Progenitor cell of endocrine pancreas (in vitro differentiated cells): ENCODE results near the gene RAB40A. TPM values are rescaled to one million over a fixed set of nuclear protein-coding genes. Genes with fewer than 3 reads are reported as not detected.

Experiments
- DNase-seq: peaks from one replicate; pipeline ENCODE4 v3.0.0; 2021; ENCODE audit warnings: low spot score; ENCODE audit not compliant: unreplicated experiment
- H3K27ac Mint-ChIP-seq: 2 replicates; pipeline ENCODE4 v1.8.0; 2021; ENCODE audit warnings: mild to moderate bottlenecking, moderate library complexity, mixed read lengths
- H3K27me3 Mint-ChIP-seq: 2 replicates; pipeline ENCODE4 v1.8.0; 2021; ENCODE audit warnings: mixed read lengths
- H3K36me3 Mint-ChIP-seq: 2 replicates; pipeline ENCODE4 v1.8.0; 2022; ENCODE audit warnings: mixed read lengths; ENCODE audit not compliant: insufficient read depth
- H3K4me1 Mint-ChIP-seq: 2 replicates; pipeline ENCODE4 v1.8.0; 2021; ENCODE audit warnings: low read depth, mixed read lengths
- H3K4me3 Mint-ChIP-seq: 2 replicates; pipeline ENCODE4 v1.8.0; 2021; ENCODE audit warnings: low read depth, mild to moderate bottlenecking, moderate library complexity, mixed read lengths
- H3K9me3 Mint-ChIP-seq: 2 replicates; pipeline ENCODE4 v1.8.0; 2021; ENCODE audit warnings: low read depth, mixed read lengths
- total RNA-seq: library from RNA; stranded (reverse); gene quantifications from 2 replicates; pipeline ENCODE4 v1.2.1, GENCODE V29; 2021
- TF ChIP-seq, protein P1 (sequence below): fragments of 200-600 bp; sonication (generic); IDR thresholded peaks from one replicate; pipeline ENCODE4 v1.5.0; 2021; ENCODE audit warnings: antibody characterized with exemption, mild to moderate bottlenecking; ENCODE audit not compliant: unreplicated experiment

Gene RAB40A
- total RNA-seq, 1 donor from 2014 or later = 0.98 TPM

DNA sequence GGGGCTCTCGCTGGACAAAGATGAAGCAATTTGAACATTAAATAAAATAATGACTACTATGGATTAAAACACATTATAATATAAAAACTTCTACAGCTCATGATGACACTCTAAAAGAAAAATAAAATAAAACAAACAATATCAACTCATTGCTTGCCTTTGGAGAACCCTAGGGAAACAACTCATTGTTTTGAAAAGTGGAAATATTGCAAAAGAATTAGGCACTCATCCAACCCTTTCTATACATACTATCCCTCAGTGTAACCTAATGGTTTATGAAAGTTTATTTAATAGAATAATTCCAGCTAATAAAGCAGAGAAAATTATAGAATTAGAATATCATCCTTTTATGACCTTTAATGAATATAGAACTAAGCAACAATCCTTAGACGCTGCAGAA lies 718 bp downstream of the RAB40A start:
- Mint-ChIP-seq H3K4me1 (no peaks in the 10 kb centered on the region), H3K4me3 (no peak overlapping the region), H3K9me3 (peaks cover 3% of the 10 kb centered on the region), H3K27me3 (no peaks in the 10 kb centered on the region), H3K36me3 (no peaks in the 10 kb centered on the region), H3K27ac (no peak overlapping the region)
- TF ChIP-seq, protein P1, sequence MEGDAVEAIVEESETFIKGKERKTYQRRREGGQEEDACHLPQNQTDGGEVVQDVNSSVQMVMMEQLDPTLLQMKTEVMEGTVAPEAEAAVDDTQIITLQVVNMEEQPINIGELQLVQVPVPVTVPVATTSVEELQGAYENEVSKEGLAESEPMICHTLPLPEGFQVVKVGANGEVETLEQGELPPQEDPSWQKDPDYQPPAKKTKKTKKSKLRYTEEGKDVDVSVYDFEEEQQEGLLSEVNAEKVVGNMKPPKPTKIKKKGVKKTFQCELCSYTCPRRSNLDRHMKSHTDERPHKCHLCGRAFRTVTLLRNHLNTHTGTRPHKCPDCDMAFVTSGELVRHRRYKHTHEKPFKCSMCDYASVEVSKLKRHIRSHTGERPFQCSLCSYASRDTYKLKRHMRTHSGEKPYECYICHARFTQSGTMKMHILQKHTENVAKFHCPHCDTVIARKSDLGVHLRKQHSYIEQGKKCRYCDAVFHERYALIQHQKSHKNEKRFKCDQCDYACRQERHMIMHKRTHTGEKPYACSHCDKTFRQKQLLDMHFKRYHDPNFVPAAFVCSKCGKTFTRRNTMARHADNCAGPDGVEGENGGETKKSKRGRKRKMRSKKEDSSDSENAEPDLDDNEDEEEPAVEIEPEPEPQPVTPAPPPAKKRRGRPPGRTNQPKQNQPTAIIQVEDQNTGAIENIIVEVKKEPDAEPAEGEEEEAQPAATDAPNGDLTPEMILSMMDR = no peak
- DNase-seq = no peak

DNA sequence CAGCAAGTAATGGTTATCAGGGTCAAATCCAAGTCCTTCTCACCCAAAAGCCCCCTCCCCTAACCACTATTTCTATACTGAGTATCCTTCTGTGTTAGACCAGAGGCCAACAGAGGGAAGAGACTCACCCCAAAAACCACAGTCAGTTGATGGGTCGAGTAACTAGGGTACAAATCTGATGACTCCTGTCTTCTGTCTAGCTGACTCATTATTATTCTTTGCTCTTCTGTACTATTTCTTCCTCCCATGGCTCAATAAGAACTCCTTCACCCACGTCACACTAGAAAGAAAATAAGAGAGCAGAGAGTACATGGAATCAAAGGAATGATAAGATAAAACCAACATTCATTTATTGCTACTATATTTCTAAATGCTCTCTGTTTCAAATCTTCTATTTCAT lies 2.0 kb downstream of the RAB40A start:
- Mint-ChIP-seq H3K27me3 (no peaks in the 10 kb centered on the region), H3K4me3 (no peak overlapping the region), H3K27ac (no peak overlapping the region), H3K4me1 (no peaks in the 10 kb centered on the region), H3K9me3 (peaks cover 3% of the 10 kb centered on the region), H3K36me3 (no peaks in the 10 kb centered on the region)
- no peak for DNase-seq
- TF ChIP-seq, protein P1 = no peak

DNA sequence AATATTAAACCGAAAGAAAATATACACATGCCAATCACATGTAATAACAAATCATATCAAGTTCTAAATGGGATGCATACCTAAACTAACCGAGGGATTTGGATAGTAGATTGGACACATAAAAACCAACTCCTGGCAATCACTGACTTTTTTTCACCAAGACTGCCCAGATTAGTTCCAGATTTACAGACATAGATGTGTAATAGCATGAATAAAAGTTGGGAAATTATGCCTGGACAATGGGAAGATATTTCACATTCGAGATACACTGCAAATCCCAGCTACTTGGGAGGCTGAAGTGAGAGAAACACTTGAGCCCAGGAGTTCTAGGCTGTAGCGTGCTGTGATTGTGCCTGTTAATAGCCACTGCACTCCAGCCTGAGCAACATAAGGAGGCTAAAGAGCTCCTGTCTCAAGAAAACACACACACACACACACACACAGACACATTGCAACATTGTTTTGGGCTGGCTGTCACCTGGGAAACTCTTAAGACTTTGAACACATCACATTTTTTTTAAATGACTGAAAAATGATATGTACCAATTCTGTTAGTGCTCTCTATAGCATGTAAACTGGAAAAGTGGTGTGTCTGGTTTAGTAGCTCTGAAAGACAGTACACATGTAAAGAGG lies 5.7 kb downstream of the RAB40A start:
- no peak for DNase-seq
- TF ChIP-seq, protein P1 = no peak
- Mint-ChIP-seq H3K27me3 (peaks cover 3% of the 10 kb centered on the region), H3K27ac (no peak overlapping the region), H3K36me3 (no peaks in the 10 kb centered on the region), H3K4me1 (no peaks in the 10 kb centered on the region), H3K9me3 (peaks cover 3% of the 10 kb centered on the region), H3K4me3 (no peak overlapping the region)

DNA sequence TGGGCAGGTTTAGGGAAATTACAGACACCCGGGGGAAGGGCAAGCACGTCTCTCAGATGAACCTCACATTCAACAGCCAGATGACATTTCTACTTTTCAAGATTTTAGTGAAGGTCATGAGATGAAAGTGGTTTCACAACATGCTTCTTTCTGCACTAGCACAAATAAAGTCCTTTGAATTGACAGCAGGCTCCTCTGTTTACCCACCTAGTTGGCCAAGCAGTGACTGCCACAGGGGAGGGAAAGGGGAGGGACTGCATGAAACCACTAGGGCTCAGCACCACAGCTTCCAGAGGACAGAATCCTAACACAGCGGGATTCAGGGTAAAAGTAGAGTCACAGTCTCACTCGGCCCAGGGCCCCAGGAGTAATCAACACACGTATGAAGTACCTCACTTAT lies 6.2 kb downstream of the RAB40A start:
- TF ChIP-seq, protein P1 = no peak
- Mint-ChIP-seq H3K36me3 (no peaks in the 10 kb centered on the region), H3K27ac (no peak overlapping the region), H3K4me3 (no peak overlapping the region), H3K27me3 (peaks cover 3% of the 10 kb centered on the region), H3K4me1 (no peaks in the 10 kb centered on the region), H3K9me3 (peaks cover 3% of the 10 kb centered on the region)
- no peak for DNase-seq

DNA sequence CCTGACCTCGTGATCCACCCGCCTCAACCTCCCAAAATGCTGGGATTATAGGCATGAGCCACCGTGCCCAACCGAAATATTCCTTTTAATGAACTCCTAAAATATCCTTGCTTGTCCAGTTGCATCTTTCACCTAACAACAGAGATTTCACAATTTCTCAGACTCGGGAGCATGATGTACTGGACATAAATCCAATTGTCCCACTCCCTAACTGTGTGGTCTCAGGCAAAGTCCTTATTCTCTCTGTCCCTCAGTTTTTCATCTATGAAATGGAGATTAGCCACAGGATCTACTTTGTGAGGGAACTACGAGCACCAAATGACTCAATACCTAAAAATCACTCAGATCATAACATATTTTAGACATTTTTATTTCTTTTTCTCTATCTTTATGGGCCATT lies 9.3 kb downstream of the RAB40A start:
- Mint-ChIP-seq H3K36me3 (no peaks in the 10 kb centered on the region), H3K4me1 (no peaks in the 10 kb centered on the region), H3K4me3 (no peak overlapping the region), H3K9me3 (no peaks in the 10 kb centered on the region), H3K27ac (no peak overlapping the region), H3K27me3 (peaks cover 3% of the 10 kb centered on the region)
- TF ChIP-seq, protein P1 = no peak
- no peak for DNase-seq
